ENCODE data around the gene SEC14L1. TPM values are rescaled to one million over a fixed set of nuclear protein-coding genes. Genes with fewer than 3 reads are reported as not detected.

The SEC14L1 gene
- total RNA-seq, 1 donor from 2014 or later, result 44.3 TPM

- no peak for DNase-seq (ENCODE audit: low read depth)
- TF ChIP-seq CTCF (conservative IDR thresholded peaks at IDR 0.05; ENCODE audit: low read depth, low read length), result no peak
- H3K4me3 ChIP-seq (ENCODE audit: low read depth, low read length), result no peak overlapping the region
Measured at GRCh38 chr17:77177002-77177741, 36.4 kb downstream of the SEC14L1 start.

GRCh38 chr17:77178050-77178449 lies 37.3 kb downstream of the SEC14L1 start:
- TF ChIP-seq CTCF (conservative IDR thresholded peaks at IDR 0.05; ENCODE audit: low read depth, low read length), result no peak

GRCh38 chr17:77178563-77178962 lies 37.8 kb downstream of the SEC14L1 start:
- no peak overlapping the region for H3K4me3 ChIP-seq (ENCODE audit: low read depth, low read length)
- no peak for TF ChIP-seq CTCF (conservative IDR thresholded peaks at IDR 0.05; ENCODE audit: low read depth, low read length)
- DNase-seq (ENCODE audit: low read depth), result no peak

More at GRCh38 chr17:77178050-77178449, 37.3 kb downstream of the SEC14L1 start:
- DNase-seq (ENCODE audit: low read depth), result no peak
- no peak overlapping the region for H3K4me3 ChIP-seq (ENCODE audit: low read depth, low read length)

GRCh38 chr17:77180503-77181357 lies 40.0 kb downstream of the SEC14L1 start:
- no peak for TF ChIP-seq CTCF (conservative IDR thresholded peaks at IDR 0.05; ENCODE audit: low read depth, low read length)
- DNase-seq (ENCODE audit: low read depth), result no peak

GRCh38 chr17:77182205-77183172 lies 41.7 kb downstream of the SEC14L1 start:
- H3K4me3 ChIP-seq (ENCODE audit: low read depth, low read length), result no peak overlapping the region
- no peak for TF ChIP-seq CTCF (conservative IDR thresholded peaks at IDR 0.05; ENCODE audit: low read depth, low read length)
- no peak for DNase-seq (ENCODE audit: low read depth)

More at GRCh38 chr17:77180503-77181357, 40.0 kb downstream of the SEC14L1 start:
- no peak overlapping the region for H3K4me3 ChIP-seq (ENCODE audit: low read depth, low read length)

- no peak for DNase-seq (ENCODE audit: low read depth)
- no peak for TF ChIP-seq CTCF (conservative IDR thresholded peaks at IDR 0.05; ENCODE audit: low read depth, low read length)
- no peak overlapping the region for H3K4me3 ChIP-seq (ENCODE audit: low read depth, low read length)
Measured at GRCh38 chr17:77184474-77184873, 43.7 kb downstream of the SEC14L1 start.
